Raji (cell line): ENCODE results near the gene UGT1A5.

Experiments used
- POLR2A ChIP-seq: IDR thresholded peaks from 2 replicates; pipeline ENCODE4 v1.6.1; 2011; ENCODE audit warnings: low read depth, low read length, control low read depth; ENCODE audit not compliant: insufficient read depth

UGT1A5 gene

GRCh38 chr2:233689031-233689430, 23.7 kb upstream of the UGT1A5 start:
- TF ChIP-seq POLR2A = no peak

- TF ChIP-seq POLR2A = no peak
Observed at GRCh38 chr2:233689501-233689900, 23.2 kb upstream of the UGT1A5 start.

DNA sequence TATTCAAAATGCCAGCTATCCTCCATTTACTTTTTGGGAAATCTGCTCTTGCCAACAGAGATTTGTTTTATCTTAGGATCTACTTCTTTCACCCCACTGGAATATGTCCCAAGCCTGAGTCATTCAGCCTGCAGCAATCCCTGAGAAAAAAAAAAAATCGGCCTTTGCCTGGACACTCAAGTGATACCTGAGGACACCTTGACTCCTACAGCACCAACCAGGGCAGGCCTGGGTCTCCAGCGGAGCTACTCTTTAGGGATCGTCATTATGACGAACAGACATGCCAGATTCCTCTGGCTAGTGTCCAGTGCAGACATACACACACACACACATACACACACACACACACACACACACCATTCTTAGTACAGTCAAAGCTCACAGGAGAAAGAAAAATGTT, 22.3 kb upstream of the UGT1A5 start:
- TF ChIP-seq POLR2A = no peak

DNA sequence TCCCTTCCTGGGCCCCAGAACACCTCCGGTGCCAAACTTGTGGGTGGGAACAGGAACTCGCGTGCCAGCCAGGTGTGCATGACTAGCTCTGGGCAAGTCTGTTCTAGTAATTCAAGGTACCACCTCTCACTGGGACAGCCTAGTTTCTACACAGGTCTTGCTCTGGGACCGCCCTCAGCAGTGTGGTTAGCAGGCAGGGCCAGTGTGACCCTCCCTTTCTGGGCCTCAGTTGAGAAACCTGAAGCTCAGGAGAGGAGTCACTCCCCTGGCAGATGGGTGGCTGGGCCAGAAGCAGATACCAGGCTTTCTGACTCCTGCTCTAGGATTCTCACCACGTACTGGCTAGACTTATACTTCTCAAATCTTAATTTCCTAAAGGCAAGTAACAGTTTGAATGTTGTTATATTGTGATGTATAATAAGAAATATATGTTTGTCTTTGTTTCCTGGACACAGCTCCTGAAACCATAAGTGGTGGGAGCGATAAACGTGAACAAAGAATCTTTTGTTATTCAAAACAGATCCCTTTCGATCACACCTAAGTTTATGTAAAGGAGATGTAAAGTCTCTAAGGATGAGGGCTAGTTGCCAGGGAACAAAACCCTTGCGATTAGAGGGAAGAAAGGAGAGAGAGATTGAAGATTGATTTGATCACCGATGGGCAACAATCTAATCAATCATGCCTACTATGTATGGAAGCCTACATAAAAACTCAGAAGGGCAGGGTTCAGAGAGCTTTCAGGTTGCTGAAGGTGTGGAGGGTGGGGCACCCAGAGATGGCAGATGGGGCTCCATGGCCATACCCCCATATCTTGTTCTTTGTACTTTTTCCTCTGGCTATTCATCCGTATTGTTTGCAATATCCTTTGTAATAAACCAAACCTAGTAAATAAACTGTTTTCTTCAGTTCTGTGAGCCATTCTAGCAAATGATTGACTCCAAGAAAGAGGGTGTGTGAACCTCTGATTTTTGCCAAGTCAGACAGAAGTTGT, 21.0 kb upstream of the UGT1A5 start:
- TF ChIP-seq POLR2A = no peak

GRCh38 chr2:233692648-233693047, 20.1 kb upstream of the UGT1A5 start, which contains the start of gene UGT1A6:
UGT1A6 (plus strand) TSS chr2:233692890; CDS start chr2:233693005, 115 bp downstream.
- no peak for TF ChIP-seq POLR2A

- TF ChIP-seq POLR2A = no peak
Observed at GRCh38 chr2:233693963-233694362, 18.7 kb upstream of the UGT1A5 start.

GRCh38 chr2:233698740-233699139, 14.0 kb upstream of the UGT1A5 start:
- no peak for TF ChIP-seq POLR2A

GRCh38 chr2:233699424-233700027, 13.2 kb upstream of the UGT1A5 start:
- no peak for TF ChIP-seq POLR2A

DNA sequence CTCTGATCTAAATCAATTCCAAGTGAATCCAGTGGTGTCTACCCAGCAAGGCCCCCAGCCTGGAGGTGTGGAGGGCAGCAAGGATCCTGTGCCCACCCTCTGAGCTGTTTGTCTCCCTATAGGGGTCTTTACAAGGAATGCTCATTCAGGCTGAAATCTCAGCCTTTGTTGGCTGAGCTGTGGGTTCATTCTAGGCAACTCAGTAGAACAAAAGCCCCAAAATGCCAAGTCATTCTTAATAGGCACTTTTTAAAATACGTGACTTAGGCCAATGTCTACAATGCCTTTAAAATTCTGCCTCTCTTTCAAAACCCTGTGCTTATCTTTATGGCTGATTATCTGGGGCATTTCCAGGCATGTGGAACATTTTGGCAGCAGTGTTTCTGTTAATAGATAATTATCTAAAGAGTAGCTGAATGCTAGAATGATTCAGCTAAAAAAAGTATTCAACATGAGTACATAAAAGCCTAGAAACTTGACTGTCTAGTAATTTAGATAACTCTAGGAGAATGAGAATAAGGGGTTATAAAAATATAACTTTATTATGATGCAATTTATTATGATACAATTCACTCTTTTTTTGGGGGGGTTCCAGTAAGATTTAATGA, 12.6 kb upstream of the UGT1A5 start:
- no peak for TF ChIP-seq POLR2A

DNA sequence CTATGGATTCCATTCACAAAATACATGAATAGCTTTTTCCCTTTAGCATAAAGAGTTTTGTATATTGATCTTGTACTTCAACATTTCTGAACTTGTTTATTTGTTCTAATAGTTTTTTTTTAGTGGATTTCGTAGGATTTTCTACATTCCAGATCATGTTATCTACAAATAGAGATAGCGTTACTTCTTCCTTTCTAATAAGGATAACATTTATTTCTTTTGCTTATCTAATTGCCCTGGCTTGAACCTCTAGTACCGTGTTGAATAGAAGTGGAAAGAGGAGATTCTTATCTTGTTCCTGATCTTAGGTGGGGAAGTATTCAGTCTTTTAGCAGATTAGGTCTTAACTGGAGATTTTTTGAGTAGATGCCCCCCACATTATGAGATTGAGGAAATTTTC, 10.5 kb upstream of the UGT1A5 start:
- no peak for TF ChIP-seq POLR2A

- TF ChIP-seq POLR2A = no peak
Observed at GRCh38 chr2:233705911-233706506, 6.7 kb upstream of the UGT1A5 start.

DNA sequence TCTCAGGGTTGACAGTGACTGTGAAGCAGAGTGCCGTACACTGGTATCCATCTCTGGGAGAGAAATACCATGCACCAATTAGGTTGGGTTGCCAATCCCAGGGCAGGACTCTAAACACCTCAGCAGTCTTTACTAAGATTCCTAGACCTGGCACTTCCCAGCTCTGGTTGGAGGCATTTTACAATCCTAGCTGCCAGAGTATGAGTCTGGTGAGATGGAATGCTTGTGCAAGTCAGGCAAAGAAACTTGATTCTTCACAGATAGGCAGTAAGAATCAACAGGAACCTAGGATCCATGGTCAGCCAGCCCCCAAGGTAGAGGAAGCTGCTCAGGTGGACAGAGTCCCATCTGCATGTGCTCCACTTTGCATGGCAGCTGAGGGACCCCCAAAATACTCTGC, 6.0 kb upstream of the UGT1A5 start:
- no peak for TF ChIP-seq POLR2A

- no peak for TF ChIP-seq POLR2A
Observed at GRCh38 chr2:233707940-233708644, 4.6 kb upstream of the UGT1A5 start.

DNA sequence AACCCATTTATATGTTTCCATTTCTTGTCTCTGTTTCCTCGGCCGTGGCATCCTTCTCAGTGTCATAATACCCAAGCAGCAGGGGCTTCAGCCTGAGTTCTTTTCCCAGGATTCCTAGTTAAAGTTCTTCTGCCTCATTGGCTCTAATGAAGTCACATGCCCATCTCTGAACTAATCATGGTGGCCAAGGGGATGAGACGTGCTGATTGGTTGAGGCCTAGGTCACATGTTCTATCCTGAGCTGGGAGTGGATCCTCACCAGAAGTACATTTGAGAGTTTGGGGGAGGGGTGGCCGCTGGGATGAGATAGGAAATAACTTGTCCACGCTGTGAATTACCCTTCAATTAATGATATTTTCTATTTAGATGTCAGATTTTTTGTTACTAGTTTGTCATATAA, 3.8 kb upstream of the UGT1A5 start:
- TF ChIP-seq POLR2A = no peak
